HepG2 (cell line): ENCODE data around the gene OTX1. TPM values are rescaled to one million over a fixed set of nuclear protein-coding genes. Genes with fewer than 3 reads are reported as not detected.

Source experiments
- AGO2 ChIP-seq: fragments of 200-400 bp; formaldehyde crosslinking; optimal IDR thresholded peaks from 2 replicates; pipeline ENCODE3; 2017; ENCODE audit warnings: mild to moderate bottlenecking, low read depth, low read length, moderate library complexity
- ARNT2 ChIP-seq: sonication (generic); formaldehyde crosslinking; IDR thresholded peaks from 2 replicates; pipeline ENCODE4 v1.8.0; 2022; ENCODE audit warnings: mild to moderate bottlenecking, low read depth, missing genetic modification reagents, moderate library complexity
- ATF1 ChIP-seq: IDR thresholded peaks from 2 replicates; pipeline ENCODE4 v1.6.1; 2016; ENCODE audit warnings: mild to moderate bottlenecking, control low read depth
- CTCF ChIP-seq: sonication (generic); formaldehyde crosslinking; IDR thresholded peaks from 2 replicates; pipeline ENCODE4 v1.5.0; 2020; ENCODE audit warnings: mild to moderate bottlenecking, missing genetic modification reagents, moderate library complexity
- ELF4 ChIP-seq: sonication (generic); formaldehyde crosslinking; IDR thresholded peaks from 2 replicates; pipeline ENCODE4 v1.5.0; 2020; ENCODE audit warnings: missing genetic modification reagents, mild to moderate bottlenecking, moderate library complexity, borderline replicate concordance
- GLI4 ChIP-seq: sonication (generic); formaldehyde crosslinking; IDR thresholded peaks from 2 replicates; pipeline ENCODE4 v1.5.1; 2020; ENCODE audit warnings: missing genetic modification reagents, mild to moderate bottlenecking, moderate library complexity, borderline replicate concordance
- HOXA3 ChIP-seq: sonication (generic); formaldehyde crosslinking; IDR thresholded peaks from 2 replicates; pipeline ENCODE4 v1.5.0; 2020; ENCODE audit warnings: missing genetic modification reagents
- HOXD1 ChIP-seq: sonication (generic); formaldehyde crosslinking; IDR thresholded peaks from 2 replicates; pipeline ENCODE4 v1.5.0; 2020; ENCODE audit warnings: missing genetic modification reagents
- MBD4 ChIP-seq: IDR thresholded peaks from 2 replicates; pipeline ENCODE4 v1.6.1; 2012; ENCODE audit warnings: low read length, inconsistent platforms, borderline replicate concordance
- MIXL1 ChIP-seq: IDR thresholded peaks from 2 replicates; pipeline ENCODE4 v1.6.1; 2016
- MLLT10 ChIP-seq: sonication (generic); formaldehyde crosslinking; IDR thresholded peaks from 2 replicates; pipeline ENCODE4 v1.4.0; 2020; ENCODE audit warnings: missing genetic modification reagents
- PAF1 ChIP-seq: IDR thresholded peaks from 2 replicates; pipeline ENCODE4 v1.6.1; 2016; ENCODE audit warnings: missing genetic modification reagents, missing compliant biosample characterization
- RAD21 ChIP-seq: fragments of 450-650 bp; formaldehyde crosslinking; IDR thresholded peaks from 2 replicates; pipeline ENCODE4 v1.5.0; 2020; ENCODE audit warnings: mild to moderate bottlenecking
- SATB2 ChIP-seq: sonication (generic); formaldehyde crosslinking; IDR thresholded peaks from 2 replicates; pipeline ENCODE4 v1.5.0; 2020; ENCODE audit warnings: missing genetic modification reagents
- SKIL ChIP-seq: sonication (generic); formaldehyde crosslinking; IDR thresholded peaks from 2 replicates; pipeline ENCODE4 v1.8.0; 2022; ENCODE audit warnings: missing genetic modification reagents, mild to moderate bottlenecking, moderate library complexity, borderline replicate concordance
- SMAD1 ChIP-seq: sonication (generic); formaldehyde crosslinking; IDR thresholded peaks from 2 replicates; pipeline ENCODE4 v1.4.0; 2020; ENCODE audit warnings: missing genetic modification reagents, low read depth, mild to moderate bottlenecking, borderline replicate concordance
- SOX5 ChIP-seq: IDR thresholded peaks from 2 replicates; pipeline ENCODE4 v1.6.1; 2016; ENCODE audit warnings: borderline replicate concordance
- TERF1 ChIP-seq: sonication (generic); formaldehyde crosslinking; IDR thresholded peaks from 2 replicates; pipeline ENCODE4 v1.8.0; 2022; ENCODE audit warnings: mild to moderate bottlenecking, missing genetic modification reagents, moderate library complexity
- ZBTB2 ChIP-seq: sonication (generic); formaldehyde crosslinking; IDR thresholded peaks from 2 replicates; pipeline ENCODE4 v1.8.0; 2022; ENCODE audit warnings: low read depth, missing genetic modification reagents
- ZBTB33 ChIP-seq: sonication (generic); formaldehyde crosslinking; IDR thresholded peaks from 2 replicates; pipeline ENCODE4 v1.4.0; 2020; ENCODE audit warnings: missing genetic modification reagents
- ZNF136 ChIP-seq: sonication (generic); formaldehyde crosslinking; IDR thresholded peaks from 2 replicates; pipeline ENCODE4 v1.8.1; 2022; ENCODE audit warnings: low read depth, mild to moderate bottlenecking, moderate library complexity, missing genetic modification reagents
- ZNF180 ChIP-seq: sonication (generic); formaldehyde crosslinking; IDR thresholded peaks from 2 replicates; pipeline ENCODE4 v1.4.0; 2020; ENCODE audit warnings: low read depth, missing genetic modification reagents, borderline replicate concordance
- polyA plus RNA-seq, 8 experiments: library from polyadenylated mRNA; depleted of rRNA in 3 of 8; stranded (reverse) in 7 of 8; unstranded in 1 of 8; fragments of >200 nt; fragmentation: Illumina TruSeq in 4 of 8; extraction: Trizol in 4 of 8; gene quantifications; 2 replicates each; pipeline versions ENCODE4 v1.2.1 to v1.2.3, GENCODE V29; 2011 to 2016; ENCODE audit warnings: low read depth in 4 of 8, missing spikeins in 1 of 8, mixed read lengths in 1 of 8; ENCODE audit not compliant: insufficient read depth in 1 of 8
- total RNA-seq, 5 experiments: library from RNA; depleted of rRNA; stranded (reverse); fragments of >200 nt; fragmentation: Illumina TruSeq; extraction: Trizol; gene quantifications; 2 replicates each; pipeline ENCODE4 v1.2.3, GENCODE V29; 2016; ENCODE audit warnings: low read depth in 1 of 5

The OTX1 gene
- total and polyA plus RNA-seq, 2 of the 13 experiments (the other 11 are each of a cell fraction or from before 2014, with no cell fraction given), result 1.0 to 5.0 TPM

- TF ChIP-seq ATF1 (CRISPR knock-in tag) (no peak), MIXL1 (CRISPR knock-in tag) (no peak), ZNF180 (CRISPR knock-in tag) (no peak), GLI4 (CRISPR knock-in tag) (no peak), CTCF (CRISPR knock-in tag) (no peak), ZBTB2 (no peak), MBD4 (no peak), HOXD1 (no peak), SMAD1 (CRISPR knock-in tag) (no peak), MLLT10 (CRISPR knock-in tag) (no peak), ARNT2 (no peak), SKIL (CRISPR knock-in tag) (no peak), AGO2 (peak; percentile 78), ZNF136 (CRISPR knock-in tag) (no peak), SOX5 (CRISPR knock-in tag) (no peak), ELF4 (no peak), SATB2 (CRISPR knock-in tag) (no peak), PAF1 (CRISPR knock-in tag) (no peak), TERF1 (CRISPR knock-in tag) (no peak), RAD21 (CRISPR knock-in tag) (no peak), ZBTB33 (CRISPR knock-in tag) (peak; percentile 58), HOXA3 (peak; percentile 21; the same call in 1 of the 2 replicates)
- TF ChIP-seq, all 625 proteins: peak for 4
Measured at GRCh38 chr2:63053889-63054602, 3.4 kb downstream of the OTX1 start (continued).
